Gastroesophageal sphincter (tissue), 3 donors: Measurements from ENCODE around the gene BCL11A.

Experiments used
- CTCF ChIP-seq, 4 experiments: fragments of 200-600 bp in 2 of 4; fragments of 450-650 bp in 2 of 4; sonication (generic) in 1 of 4; IDR thresholded peaks; one replicate each; pipeline ENCODE4 v1.5.1; 2017 to 2019; ENCODE audit warnings: antibody characterized with exemption in 4 of 4, mild to moderate bottlenecking in 2 of 4, moderate library complexity in 2 of 4
- EP300 ChIP-seq: sonication (generic); formaldehyde crosslinking; IDR thresholded peaks from one replicate; pipeline ENCODE4 v1.6.1; 2017; ENCODE audit warnings: antibody characterized with exemption, mild to moderate bottlenecking
- POLR2A ChIP-seq, 2 donors: fragments of 450-650 bp; IDR thresholded peaks; one replicate each; pipeline ENCODE4 v1.6.1; 2017; ENCODE audit warnings: antibody characterized with exemption in 2 of 2, mild to moderate bottlenecking in 2 of 2, moderate library complexity in 1 of 2
- POLR2AphosphoS5 ChIP-seq: sonication (generic); formaldehyde crosslinking; IDR thresholded peaks from one replicate; pipeline ENCODE4 v1.6.1; 2017; ENCODE audit warnings: antibody characterized with exemption

GRCh38 chr2:60586081-60586480 lies 32.6 kb upstream of the BCL11A start:
- TF ChIP-seq CTCF (IDR thresholded peaks at IDR 0.05) (no peak), POLR2A (IDR thresholded peaks at IDR 0.05) (no peak), POLR2AphosphoS5 (no peak), EP300 (no peak)
